Smooth muscle cell (in vitro differentiated cells): ENCODE measurements around the gene DNAJC10. TPM values are rescaled to one million over a fixed set of nuclear protein-coding genes. Genes with fewer than 3 reads are reported as not detected.
A peak's percentile ranks its signal among the peaks of the same experiment; 100 is the strongest.
"Not testable (repeated sequence)": the region's sequence is repeated elsewhere in the genome, so short reads cannot be mapped to it uniquely, and the experiment has no call there.

Experiments used
- DNase-seq: peaks from one replicate; lab custom pipeline; 2025; ENCODE audit not compliant: unreplicated experiment; lab: John Stamatoyannopoulos, UW
- H2AFZ ChIP-seq: fragments of 200-600 bp; sonication (generic); 2 replicates; pipeline ENCODE4 v1.6.0; 2016; ENCODE audit warnings: antibody characterized with exemption, low read depth, mild to moderate bottlenecking
- H3F3A ChIP-seq: fragments of 200-600 bp; sonication (generic); 2 replicates; pipeline ENCODE4 v1.6.0; 2017; ENCODE audit warnings: antibody characterized with exemption, low read depth
- H3K27ac ChIP-seq: fragments of 200-600 bp; sonication (generic); 2 replicates; pipeline ENCODE4 v1.5.1; 2016; ENCODE audit warnings: low read depth, mild to moderate bottlenecking
- H3K27me3 ChIP-seq: fragments of 200-600 bp; sonication (generic); 2 replicates; pipeline ENCODE4 v1.6.1; 2016; ENCODE audit warnings: low read depth, mild to moderate bottlenecking
- H3K36me3 ChIP-seq: fragments of 200-600 bp; sonication (generic); 2 replicates; pipeline ENCODE4 v1.5.1; 2016; ENCODE audit warnings: low read depth
- H3K4me1 ChIP-seq: fragments of 200-600 bp; sonication (generic); 2 replicates; pipeline ENCODE4 v1.5.1; 2016; ENCODE audit warnings: low read depth
- H3K4me2 ChIP-seq: fragments of 200-600 bp; sonication (generic); 2 replicates; pipeline ENCODE4 v1.6.0; 2016; ENCODE audit warnings: mild to moderate bottlenecking
- H3K4me3 ChIP-seq: fragments of 200-600 bp; sonication (generic); 2 replicates; pipeline ENCODE4 v1.5.1; 2016; ENCODE audit warnings: mild to moderate bottlenecking
- H3K79me2 ChIP-seq: fragments of 200-600 bp; sonication (generic); 2 replicates; pipeline ENCODE4 v1.6.0; 2016; ENCODE audit warnings: low read depth, mild to moderate bottlenecking
- H3K9ac ChIP-seq: fragments of 200-600 bp; sonication (generic); 2 replicates; pipeline ENCODE4 v1.6.0; 2016; ENCODE audit warnings: low read depth
- H3K9me3 ChIP-seq: fragments of 200-600 bp; sonication (generic); replicated peaks from 2 replicates; pipeline ENCODE4 v1.5.1; 2016; ENCODE audit warnings: low read depth
- H4K20me1 ChIP-seq: fragments of 200-600 bp; sonication (generic); 2 replicates; pipeline ENCODE4 v1.6.0; 2016; ENCODE audit warnings: low read depth
- CTCF ChIP-seq: fragments of 200-600 bp; sonication (generic); IDR thresholded peaks from 2 replicates; pipeline ENCODE4 v1.5.1; 2017; ENCODE audit warnings: borderline replicate concordance, mild to moderate bottlenecking, antibody characterized with exemption; ENCODE audit not compliant: insufficient read depth, poor library complexity, severe bottlenecking
- WGBS: methylation state at CpG from one replicate; pipeline ENCODE4 v1.1.7; 2016; ENCODE audit warnings: low lambda C conversion rate; 5-methylcytosine and 5-hydroxymethylcytosine counted together
- polyA plus RNA-seq: library from polyadenylated mRNA; unstranded; fragments of >200 nt; fragmentation: Nextera tagmentation; extraction: Ambion mirVana; gene quantifications from 2 replicates; pipeline ENCODE4 v1.2.1, GENCODE V29; 2016
- total RNA-seq: library from RNA; depleted of rRNA; stranded (reverse); fragments of >200 nt; gene quantifications from 2 replicates; pipeline ENCODE4 v1.2.3, GENCODE V29; 2014

DNAJC10 gene
- total and polyA plus RNA-seq, 2 experiments from 2014 or later = 77.4 to 93.0 TPM

- TF ChIP-seq CTCF = peak; percentile 32
- H3K4me2 ChIP-seq = no peak overlapping the region
- no peak overlapping the region for H3K27ac ChIP-seq
- no peaks in the 10 kb centered on the region for H3K36me3 ChIP-seq
- H3K4me1 ChIP-seq = peaks cover 6% of the 10 kb centered on the region
- DNase-seq = no peak
- peaks cover 14% of the 10 kb centered on the region for H3K79me2 ChIP-seq
- WGBS = 59% methylated on average over 7 of the region's 7 CpGs
- H3K9me3 ChIP-seq = no peaks in the 10 kb centered on the region
- H3K4me3 ChIP-seq = no peak overlapping the region
- H4K20me1 ChIP-seq = no peaks in the 10 kb centered on the region
- no peaks in the 10 kb centered on the region for H3K27me3 ChIP-seq
- no peak overlapping the region for H2AFZ ChIP-seq
- no peak overlapping the region for H3K9ac ChIP-seq
- no peaks in the 10 kb centered on the region for H3F3A ChIP-seq
Measured at GRCh38 chr2:182767578-182767977, 51.5 kb downstream of the DNAJC10 start.

GRCh38 chr2:182768950-182769349 is 52.9 kb downstream of the DNAJC10 start:
- 100% methylated on average over 2 of the region's 2 CpGs for WGBS
- not testable (repeated sequence) for H3K27me3 ChIP-seq, H3K27ac ChIP-seq, H4K20me1 ChIP-seq, H3K9me3 ChIP-seq, DNase-seq, H3K4me2 ChIP-seq, H3K4me1 ChIP-seq, H3K36me3 ChIP-seq, H3K9ac ChIP-seq, H2AFZ ChIP-seq, H3F3A ChIP-seq, H3K4me3 ChIP-seq
- peaks cover 14% of the 10 kb centered on the region for H3K79me2 ChIP-seq

DNA sequence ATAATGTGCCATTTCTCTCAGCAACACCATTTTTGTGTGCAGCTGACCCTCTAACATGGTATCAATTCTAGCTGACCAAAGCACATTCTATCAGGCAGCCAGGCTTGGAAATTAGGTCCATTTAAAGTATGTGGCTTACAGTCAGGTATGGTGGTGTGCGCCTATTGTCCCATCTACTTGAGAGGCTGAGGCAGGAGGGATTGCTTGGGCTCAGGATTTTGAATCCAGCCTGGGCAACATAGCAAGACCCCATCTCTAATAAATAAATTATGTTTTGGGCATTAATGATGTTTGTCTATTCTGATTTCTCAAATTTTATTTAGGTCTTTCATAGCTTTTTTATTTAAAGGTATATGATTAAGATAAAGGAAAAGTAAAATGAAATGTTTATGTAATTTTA is 63.3 kb downstream of the DNAJC10 start:
- Histone ChIP-seq H3K4me3 (no peak overlapping the region), H3K4me1 (no peaks in the 10 kb centered on the region), H3K27me3 (no peaks in the 10 kb centered on the region), H3K79me2 (no peaks in the 10 kb centered on the region), H3K9ac (no peak overlapping the region), H4K20me1 (no peaks in the 10 kb centered on the region), H3K27ac (no peak overlapping the region), H3K36me3 (peaks cover 21% of the 10 kb centered on the region), H3K4me2 (no peak overlapping the region), H3K9me3 (peaks cover 3% of the 10 kb centered on the region), H3F3A (no peaks in the 10 kb centered on the region), H2AFZ (no peak overlapping the region)
- WGBS = 100% methylated on average over 1 of the region's 1 CpG
- DNase-seq = no peak
- no peak for TF ChIP-seq CTCF

DNA sequence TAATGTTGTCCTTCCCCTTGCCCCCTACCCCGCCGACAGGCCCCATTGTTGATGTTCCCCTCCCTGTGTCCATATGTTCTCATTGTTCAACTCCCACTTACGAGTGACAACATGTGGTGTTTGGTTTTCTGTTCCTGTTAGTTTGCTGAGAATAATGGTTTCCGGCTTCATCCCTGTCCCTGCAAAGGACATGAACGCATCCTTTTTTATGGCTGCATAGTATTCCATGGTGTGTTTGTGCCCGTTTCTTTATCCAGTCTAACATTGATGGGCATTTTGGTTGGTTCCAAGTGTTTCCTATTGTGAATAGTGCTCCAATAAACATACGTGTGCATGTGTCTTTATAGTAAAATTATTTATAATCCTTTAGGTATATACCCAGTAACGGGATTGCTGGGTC is 65.0 kb downstream of the DNAJC10 start:
- H2AFZ ChIP-seq, H3K27ac ChIP-seq, H3K79me2 ChIP-seq, H3K4me3 ChIP-seq, DNase-seq, H3K27me3 ChIP-seq, H3K4me1 ChIP-seq, H3K9ac ChIP-seq, H3F3A ChIP-seq, H3K9me3 ChIP-seq, H4K20me1 ChIP-seq, H3K4me2 ChIP-seq: not testable (repeated sequence)
- H3K36me3 ChIP-seq = peaks cover 16% of the 10 kb centered on the region
- WGBS = 100% methylated on average over 8 of the region's 8 CpGs

DNA sequence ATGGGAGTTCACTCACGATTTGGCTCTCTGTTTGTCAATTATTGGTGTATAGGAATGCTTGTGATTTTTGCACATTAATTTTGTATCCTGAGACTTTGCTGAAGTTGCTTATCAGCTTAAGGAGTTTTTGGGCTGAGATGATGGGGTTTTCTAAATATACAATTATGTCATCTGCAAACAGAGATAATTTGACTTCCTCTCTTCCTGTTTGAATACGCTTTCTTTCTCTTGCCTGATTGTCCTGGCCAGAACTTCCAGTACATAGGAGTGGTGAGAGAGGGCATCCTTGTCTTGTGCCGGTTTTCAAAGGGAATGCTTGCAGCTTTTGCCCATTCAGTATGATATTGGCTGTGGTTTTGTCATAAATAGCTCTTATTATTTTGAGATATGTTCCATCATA is 66.6 kb downstream of the DNAJC10 start:
- H3K27me3 ChIP-seq, H3K9ac ChIP-seq, H3K79me2 ChIP-seq, H4K20me1 ChIP-seq, H3K4me3 ChIP-seq, H3K4me1 ChIP-seq, H2AFZ ChIP-seq, H3K4me2 ChIP-seq, H3K27ac ChIP-seq, H3F3A ChIP-seq, H3K9me3 ChIP-seq, DNase-seq: not testable (repeated sequence)
- 69% methylated on average over 3 of the region's 3 CpGs for WGBS
- peaks cover 14% of the 10 kb centered on the region for H3K36me3 ChIP-seq
